Neural cell (in vitro differentiated cells): ENCODE data around the gene NAA38. TPM values are rescaled to one million over a fixed set of nuclear protein-coding genes. Genes with fewer than 3 reads are reported as not detected.
A peak's percentile ranks its signal among the peaks of the same experiment; 100 is the strongest.

Experiments used
- H2AFZ ChIP-seq: fragments of 200-600, 300-800 bp; sonication (generic), shearing (Covaris generic); 2 replicates; pipeline ENCODE4 v1.6.0; 2014; ENCODE audit warnings: low read depth, mild to moderate bottlenecking, antibody characterized with exemption, low read length, moderate library complexity
- H3F3A ChIP-seq: fragments of 200-600 bp; shearing (Covaris generic); 2 replicates; pipeline ENCODE4 v1.6.1; 2016; ENCODE audit warnings: mild to moderate bottlenecking, moderate library complexity, mixed read lengths, antibody characterized with exemption, low read length; ENCODE audit not compliant: insufficient read depth, poor library complexity, severe bottlenecking
- H3K27ac ChIP-seq: fragments of 200-600, 300-800 bp; sonication (generic), shearing (Covaris generic); 2 replicates; pipeline ENCODE4 v1.5.1; 2014; ENCODE audit warnings: mild to moderate bottlenecking, low read length, moderate library complexity
- H3K27me3 ChIP-seq: fragments of 300-800, 200-600 bp; sonication (generic), shearing (Covaris generic); 2 replicates; pipeline ENCODE4 v1.6.0; 2014; ENCODE audit warnings: mild to moderate bottlenecking, low read depth, low read length, moderate library complexity; ENCODE audit not compliant: insufficient read depth
- H3K36me3 ChIP-seq: fragments of 300-800, 200-600 bp; sonication (generic), shearing (Covaris generic); 2 replicates; pipeline ENCODE4 v1.5.1; 2014; ENCODE audit warnings: mild to moderate bottlenecking, antibody characterized with exemption, low read length, moderate library complexity; ENCODE audit not compliant: insufficient read depth
- H3K4me2 ChIP-seq: fragments of 300-800, 200-600 bp; sonication (generic), shearing (Covaris generic); 2 replicates; pipeline ENCODE4 v1.6.0; 2014; ENCODE audit warnings: mild to moderate bottlenecking, low read length
- H3K4me3 ChIP-seq: fragments of 300-800, 200-600 bp; sonication (generic), shearing (Covaris generic); 2 replicates; pipeline ENCODE4 v1.5.1; 2014; ENCODE audit warnings: mild to moderate bottlenecking, low read length, moderate library complexity
- H3K79me2 ChIP-seq: fragments of 200-600 bp; shearing (Covaris generic); replicated peaks from 2 replicates; pipeline ENCODE4 v1.6.0; 2014; ENCODE audit warnings: mild to moderate bottlenecking, low read length, moderate library complexity; ENCODE audit not compliant: insufficient read depth
- H3K9ac ChIP-seq: fragments of 300-800, 200-600 bp; sonication (generic), shearing (Covaris generic); 2 replicates; pipeline ENCODE4 v1.6.1; 2016; ENCODE audit warnings: mild to moderate bottlenecking, low read length, mixed read lengths
- H3K9me2 ChIP-seq: fragments of 200-600 bp; shearing (Covaris generic); 2 replicates; pipeline ENCODE4 v1.6.1; 2016; ENCODE audit warnings: mild to moderate bottlenecking, low read length, mixed read lengths; ENCODE audit not compliant: insufficient read depth
- H3K9me3 ChIP-seq: fragments of 200-600, 300-800 bp; sonication (generic), shearing (Covaris generic); 2 replicates; pipeline ENCODE4 v1.6.1; 2016; ENCODE audit warnings: mild to moderate bottlenecking, mixed run types, low read length, moderate library complexity, mixed read lengths
- H4K20me1 ChIP-seq: fragments of 200-600 bp; shearing (Covaris generic); 2 replicates; pipeline ENCODE4 v1.6.1; 2016; ENCODE audit warnings: mild to moderate bottlenecking, mixed run types; ENCODE audit not compliant: insufficient read depth
- CTCF ChIP-seq: fragments of 450-650 bp; IDR thresholded peaks from 2 replicates; pipeline ENCODE4 v1.5.1; 2014; ENCODE audit warnings: antibody characterized with exemption, mild to moderate bottlenecking, moderate library complexity; ENCODE audit not compliant: poor library complexity, severe bottlenecking
- EP300 ChIP-seq: fragments of 450-650 bp; conservative IDR thresholded peaks from 2 replicates; pipeline ENCODE4 v1.6.1; 2014; ENCODE audit warnings: antibody characterized with exemption, mild to moderate bottlenecking, moderate library complexity; ENCODE audit not compliant: poor library complexity, severe bottlenecking
- EZH2 ChIP-seq: fragments of 200-600, 300-800 bp; shearing (Covaris generic), sonication (generic); IDR thresholded peaks from 2 replicates; pipeline ENCODE4 v1.6.1; 2014; ENCODE audit warnings: antibody characterized with exemption, low read length, borderline replicate concordance, mild to moderate bottlenecking; ENCODE audit not compliant: insufficient read depth, poor library complexity, severe bottlenecking
- MXI1 ChIP-seq: fragments of 450-650 bp; conservative IDR thresholded peaks from 2 replicates; pipeline ENCODE4 v1.6.1; 2014; ENCODE audit warnings: antibody characterized with exemption, mild to moderate bottlenecking; ENCODE audit not compliant: poor library complexity, severe bottlenecking
- POLR2AphosphoS5 ChIP-seq: IDR thresholded peaks from 2 replicates; pipeline ENCODE4 v1.6.1; 2012
- RAD21 ChIP-seq: fragments of 450-650 bp; conservative IDR thresholded peaks from 2 replicates; pipeline ENCODE4 v1.6.1; 2014; ENCODE audit warnings: antibody characterized with exemption, mild to moderate bottlenecking, moderate library complexity
- REST ChIP-seq: IDR thresholded peaks from 2 replicates; pipeline ENCODE4 v1.6.1; 2012; ENCODE audit warnings: borderline replicate concordance
- SMC3 ChIP-seq: fragments of 450-650 bp; conservative IDR thresholded peaks from 2 replicates; pipeline ENCODE4 v1.6.1; 2014; ENCODE audit warnings: antibody characterized with exemption, mild to moderate bottlenecking, moderate library complexity; ENCODE audit not compliant: poor library complexity
- TAF1 ChIP-seq: IDR thresholded peaks from 2 replicates; pipeline ENCODE4 v1.6.1; 2012; ENCODE audit warnings: low read depth
- polyA plus RNA-seq: library from polyadenylated mRNA; depleted of rRNA; stranded (reverse); fragments of >200 nt; gene quantifications from 2 replicates; pipeline ENCODE4 v1.2.3, GENCODE V29; 2014

NAA38 gene
- polyA plus RNA-seq, 1 donor from 2014 or later, result 110 TPM

- no peaks in the 10 kb centered on the region for H3K9me3 ChIP-seq
Measured at GRCh38 chr17:7884581-7885366, 27.4 kb upstream of the NAA38 start.

GRCh38 chr17:7883781-7884386 lies 26.5 kb upstream of the NAA38 start:
- Histone ChIP-seq H3K79me2 (peaks cover 39% of the 10 kb centered on the region), H4K20me1 (no peaks in the 10 kb centered on the region), H3K4me3 (peak overlapping the region; percentile 58), H3F3A (peaks cover 12% of the 10 kb centered on the region), H3K9me2 (no peaks in the 10 kb centered on the region), H2AFZ (no peak overlapping the region), H3K9ac (peak overlapping the region; percentile 100), H3K36me3 (no peaks in the 10 kb centered on the region), H3K27ac (peak overlapping the region; percentile 97), H3K9me3 (no peaks in the 10 kb centered on the region), H3K27me3 (no peaks in the 10 kb centered on the region), H3K4me2 (peak overlapping the region; percentile 73)
- TF ChIP-seq SMC3 (no peak), REST (peak; percentile 34), TAF1 (peak; percentile 30)

More at GRCh38 chr17:7884581-7885366, 27.4 kb upstream of the NAA38 start:
- peak overlapping the region; percentile 100 for H3K9ac ChIP-seq
- peak overlapping the region; percentile 99 for H3K27ac ChIP-seq
- H3K9me2 ChIP-seq, result no peaks in the 10 kb centered on the region
- peaks cover 47% of the 10 kb centered on the region for H3K79me2 ChIP-seq
- no peaks in the 10 kb centered on the region for H3K27me3 ChIP-seq
- no peak overlapping the region for H3K4me2 ChIP-seq
- no peaks in the 10 kb centered on the region for H4K20me1 ChIP-seq
- peak overlapping the region; percentile 100 for H3K4me3 ChIP-seq
- H3F3A ChIP-seq, result peaks cover 12% of the 10 kb centered on the region
- no peaks in the 10 kb centered on the region for H3K36me3 ChIP-seq
- TF ChIP-seq TAF1, result no peak
- peak; percentile 53 for TF ChIP-seq POLR2AphosphoS5
- no peak for TF ChIP-seq MXI1
- H2AFZ ChIP-seq, result no peak overlapping the region

GRCh38 chr17:7882629-7883028 lies 25.3 kb upstream of the NAA38 start:
- Histone ChIP-seq H3F3A (peaks cover 5% of the 10 kb centered on the region), H2AFZ (no peak overlapping the region), H3K27me3 (no peaks in the 10 kb centered on the region), H4K20me1 (no peaks in the 10 kb centered on the region), H3K36me3 (no peaks in the 10 kb centered on the region), H3K9ac (peak overlapping the region; percentile 100), H3K79me2 (peaks cover 31% of the 10 kb centered on the region), H3K27ac (peak overlapping the region; percentile 97), H3K4me2 (peak overlapping the region; percentile 41), H3K9me2 (no peaks in the 10 kb centered on the region), H3K4me3 (peak overlapping the region; percentile 58), H3K9me3 (no peaks in the 10 kb centered on the region)
- TF ChIP-seq REST (no peak), MXI1 (no peak), TAF1 (no peak), EP300 (no peak), CTCF (no peak), SMC3 (no peak), RAD21 (no peak), EZH2 (no peak), POLR2AphosphoS5 (no peak)
